ENCODE data around the gene CAPN2. TPM values are rescaled to one million over a fixed set of nuclear protein-coding genes. Genes with fewer than 3 reads are reported as not detected.

CAPN2 gene
- total RNA-seq, 1 donor from 2014 or later = 258 TPM

GRCh38 chr1:223755992-223756775, 43.8 kb downstream of the CAPN2 start:
- peaks cover 7% of the 10 kb centered on the region for H3K36me3 ChIP-seq (ENCODE audit: control insufficient read depth, insufficient read depth, low read length)
- TF ChIP-seq CTCF (IDR thresholded peaks at IDR 0.05; ENCODE audit: insufficient read depth, low read length, poor library complexity, severe bottlenecking) = no peak

GRCh38 chr1:223756806-223757700, 44.7 kb downstream of the CAPN2 start:
- H3K27me3 ChIP-seq (ENCODE audit: control insufficient read depth, insufficient read depth, low read length) = no peaks in the 10 kb centered on the region
- H3K4me3 ChIP-seq (ENCODE audit: low read depth, low read length) = no peak overlapping the region
- DNase-seq (ENCODE audit: low read depth) = no peak
- no peak for TF ChIP-seq CTCF (IDR thresholded peaks at IDR 0.05; ENCODE audit: insufficient read depth, low read length, poor library complexity, severe bottlenecking)
- H3K36me3 ChIP-seq (ENCODE audit: control insufficient read depth, insufficient read depth, low read length) = peaks cover 6% of the 10 kb centered on the region

More at GRCh38 chr1:223755992-223756775, 43.8 kb downstream of the CAPN2 start:
- no peaks in the 10 kb centered on the region for H3K27me3 ChIP-seq (ENCODE audit: control insufficient read depth, insufficient read depth, low read length)
- no peak for DNase-seq (ENCODE audit: low read depth)
- H3K4me3 ChIP-seq (ENCODE audit: low read depth, low read length) = no peak overlapping the region

- no peak for TF ChIP-seq CTCF (IDR thresholded peaks at IDR 0.05; ENCODE audit: insufficient read depth, low read length, poor library complexity, severe bottlenecking)
- Histone ChIP-seq H3K27me3 (ENCODE audit: control insufficient read depth, insufficient read depth, low read length) (no peaks in the 10 kb centered on the region), H3K36me3 (ENCODE audit: control insufficient read depth, insufficient read depth, low read length) (peaks cover 5% of the 10 kb centered on the region), H3K4me3 (ENCODE audit: low read depth, low read length) (no peak overlapping the region)
- DNase-seq (ENCODE audit: low read depth) = no peak
Observed at GRCh38 chr1:223758734-223759133, 46.4 kb downstream of the CAPN2 start.

- no peak for DNase-seq (ENCODE audit: low read depth)
- Histone ChIP-seq H3K4me3 (ENCODE audit: low read depth, low read length) (no peak overlapping the region), H3K36me3 (ENCODE audit: control insufficient read depth, insufficient read depth, low read length) (peaks cover 5% of the 10 kb centered on the region), H3K27me3 (ENCODE audit: control insufficient read depth, insufficient read depth, low read length) (no peaks in the 10 kb centered on the region)
- no peak for TF ChIP-seq CTCF (IDR thresholded peaks at IDR 0.05; ENCODE audit: insufficient read depth, low read length, poor library complexity, severe bottlenecking)
Observed at GRCh38 chr1:223759273-223759672, 46.9 kb downstream of the CAPN2 start.

GRCh38 chr1:223760833-223761232, 48.5 kb downstream of the CAPN2 start:
- DNase-seq (ENCODE audit: low read depth) = no peak
- no peak for TF ChIP-seq CTCF (IDR thresholded peaks at IDR 0.05; ENCODE audit: insufficient read depth, low read length, poor library complexity, severe bottlenecking)
- H3K27me3 ChIP-seq (ENCODE audit: control insufficient read depth, insufficient read depth, low read length) = no peaks in the 10 kb centered on the region
- peaks cover 5% of the 10 kb centered on the region for H3K36me3 ChIP-seq (ENCODE audit: control insufficient read depth, insufficient read depth, low read length)
- H3K4me3 ChIP-seq (ENCODE audit: low read depth, low read length) = no peak overlapping the region

Measured in kidney epithelial cell (primary cell).